HL-60 (cell line): Measurements from ENCODE around the gene CENPP.
"Not testable (repeated sequence)": the region's sequence is repeated elsewhere in the genome, so short reads cannot be mapped to it uniquely, and the experiment has no call there.

Experiments
- DNase-seq, 2 experiments: peaks; one replicate each; pipeline ENCODE4 v3.0.0-alpha.2; 2010 to 2020; ENCODE audit warnings: low read depth in 1 of 2, low spot score in 1 of 2
- H3K27ac ChIP-seq: fragments of 250-450 bp; sonication (Bioruptor Pico); replicated peaks from 2 replicates; pipeline ENCODE4 v1.5.1; 2020; ENCODE audit warnings: mild to moderate bottlenecking, moderate library complexity
- H3K27me3 ChIP-seq: fragments of 250-450 bp; sonication (Bioruptor Pico); 2 replicates; pipeline ENCODE4 v1.5.1; 2021; ENCODE audit warnings: mild to moderate bottlenecking, moderate library complexity; ENCODE audit not compliant: insufficient read depth, poor library complexity, severe bottlenecking
- H3K4me3 ChIP-seq: replicated peaks from 2 replicates; pipeline ENCODE4 v1.5.1; 2011; ENCODE audit warnings: mild to moderate bottlenecking, control low read depth, low read length; ENCODE audit not compliant: insufficient read depth
- CTCF ChIP-seq: IDR thresholded peaks from one replicate; pipeline ENCODE4 v1.5.1; 2011; ENCODE audit warnings: low read length, control low read depth, inconsistent platforms; ENCODE audit not compliant: insufficient read depth
- GABPA ChIP-seq: IDR thresholded peaks from 2 replicates; pipeline ENCODE4 v1.6.1; 2012; ENCODE audit warnings: low read depth
- POLR2AphosphoS5 ChIP-seq: IDR thresholded peaks from 2 replicates; pipeline ENCODE4 v1.6.1; 2012; ENCODE audit warnings: low read depth
- SPI1 ChIP-seq: IDR thresholded peaks from 2 replicates; pipeline ENCODE4 v1.6.1; 2012; ENCODE audit warnings: low read depth, mild to moderate bottlenecking, borderline replicate concordance
- TF ChIP-seq, protein P1 (sequence below): IDR thresholded peaks from 2 replicates; pipeline ENCODE4 v1.6.1; 2012; ENCODE audit warnings: low read depth; ENCODE audit not compliant: insufficient replicate concordance

CENPP gene

DNA sequence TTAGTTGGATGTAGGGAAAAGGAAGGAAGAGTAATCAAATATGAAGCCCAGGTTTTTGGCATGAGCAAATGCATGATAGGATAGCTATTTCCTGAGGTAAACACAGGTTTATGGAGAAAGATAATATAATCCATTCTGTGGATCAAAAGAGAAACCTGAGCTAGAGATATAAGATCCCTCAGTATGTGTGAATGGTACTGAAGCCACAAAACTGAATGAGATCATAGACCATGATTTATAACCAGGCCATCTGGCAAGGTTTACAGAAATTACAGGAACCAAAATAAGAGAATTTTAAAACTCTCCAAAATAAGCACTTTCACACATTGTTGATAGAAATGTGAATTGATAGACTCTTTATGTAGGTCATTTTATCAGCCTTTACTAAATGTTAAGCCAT lies 238.8 kb downstream of the CENPP start:
- Histone ChIP-seq H3K4me3 (no peak overlapping the region), H3K27ac (no peak overlapping the region), H3K27me3 (no peaks in the 10 kb centered on the region)
- TF ChIP-seq CTCF, result no peak
- TF ChIP-seq POLR2AphosphoS5, result no peak
- DNase-seq, result no peak

DNA sequence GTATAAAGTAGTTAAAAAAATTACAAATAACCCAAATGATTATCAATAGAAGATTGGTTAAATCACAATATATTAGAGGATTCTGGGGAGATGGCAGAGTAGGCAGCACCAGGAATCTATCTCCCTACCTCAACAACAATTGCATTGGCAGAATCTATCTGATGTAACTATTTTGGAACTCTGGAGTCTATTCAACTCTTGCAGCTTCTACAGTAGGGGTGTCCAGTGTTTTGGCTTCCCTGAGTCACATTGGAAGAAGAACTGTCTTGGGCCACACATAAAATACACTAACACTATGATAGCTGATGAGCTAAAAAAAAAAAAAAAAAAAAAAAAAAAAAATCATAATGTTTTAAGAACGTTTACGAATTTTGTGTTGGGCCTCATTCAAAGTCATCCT lies 239.2 kb downstream of the CENPP start:
- DNase-seq, result no peak
- no peak for TF ChIP-seq GABPA
- TF ChIP-seq CTCF, result no peak
- TF ChIP-seq POLR2AphosphoS5, result no peak
- TF ChIP-seq, protein P1, sequence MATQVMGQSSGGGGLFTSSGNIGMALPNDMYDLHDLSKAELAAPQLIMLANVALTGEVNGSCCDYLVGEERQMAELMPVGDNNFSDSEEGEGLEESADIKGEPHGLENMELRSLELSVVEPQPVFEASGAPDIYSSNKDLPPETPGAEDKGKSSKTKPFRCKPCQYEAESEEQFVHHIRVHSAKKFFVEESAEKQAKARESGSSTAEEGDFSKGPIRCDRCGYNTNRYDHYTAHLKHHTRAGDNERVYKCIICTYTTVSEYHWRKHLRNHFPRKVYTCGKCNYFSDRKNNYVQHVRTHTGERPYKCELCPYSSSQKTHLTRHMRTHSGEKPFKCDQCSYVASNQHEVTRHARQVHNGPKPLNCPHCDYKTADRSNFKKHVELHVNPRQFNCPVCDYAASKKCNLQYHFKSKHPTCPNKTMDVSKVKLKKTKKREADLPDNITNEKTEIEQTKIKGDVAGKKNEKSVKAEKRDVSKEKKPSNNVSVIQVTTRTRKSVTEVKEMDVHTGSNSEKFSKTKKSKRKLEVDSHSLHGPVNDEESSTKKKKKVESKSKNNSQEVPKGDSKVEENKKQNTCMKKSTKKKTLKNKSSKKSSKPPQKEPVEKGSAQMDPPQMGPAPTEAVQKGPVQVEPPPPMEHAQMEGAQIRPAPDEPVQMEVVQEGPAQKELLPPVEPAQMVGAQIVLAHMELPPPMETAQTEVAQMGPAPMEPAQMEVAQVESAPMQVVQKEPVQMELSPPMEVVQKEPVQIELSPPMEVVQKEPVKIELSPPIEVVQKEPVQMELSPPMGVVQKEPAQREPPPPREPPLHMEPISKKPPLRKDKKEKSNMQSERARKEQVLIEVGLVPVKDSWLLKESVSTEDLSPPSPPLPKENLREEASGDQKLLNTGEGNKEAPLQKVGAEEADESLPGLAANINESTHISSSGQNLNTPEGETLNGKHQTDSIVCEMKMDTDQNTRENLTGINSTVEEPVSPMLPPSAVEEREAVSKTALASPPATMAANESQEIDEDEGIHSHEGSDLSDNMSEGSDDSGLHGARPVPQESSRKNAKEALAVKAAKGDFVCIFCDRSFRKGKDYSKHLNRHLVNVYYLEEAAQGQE, result no peak
- TF ChIP-seq SPI1, result no peak
- H3K27me3 ChIP-seq, result no peaks in the 10 kb centered on the region
- H3K4me3 ChIP-seq, result no peak overlapping the region
- H3K27ac ChIP-seq, result no peak overlapping the region

- DNase-seq, H3K27me3 ChIP-seq, H3K4me3 ChIP-seq, H3K27ac ChIP-seq: not testable (repeated sequence)
Observed at GRCh38 chr9:92571871-92572270, 246.1 kb downstream of the CENPP start.

- not testable (repeated sequence) for H3K27me3 ChIP-seq, H3K4me3 ChIP-seq, H3K27ac ChIP-seq, DNase-seq
Observed at GRCh38 chr9:92573612-92574011, 247.9 kb downstream of the CENPP start.

- TF ChIP-seq CTCF, result no peak
- TF ChIP-seq POLR2AphosphoS5, result no peak
- TF ChIP-seq, protein P1, result no peak
- no peak for TF ChIP-seq GABPA
- no peak for TF ChIP-seq SPI1
- no peak for DNase-seq
Observed at GRCh38 chr9:92576175-92576574, 250.4 kb downstream of the CENPP start.

More at GRCh38 chr9:92576175-92576574, 250.4 kb downstream of the CENPP start:
- H3K27me3 ChIP-seq, result no peaks in the 10 kb centered on the region
- no peak overlapping the region for H3K27ac ChIP-seq
- no peak overlapping the region for H3K4me3 ChIP-seq
